CD14-positive monocyte (primary cell): ENCODE data around the gene MED28. TPM values are rescaled to one million over a fixed set of nuclear protein-coding genes. Genes with fewer than 3 reads are reported as not detected.

Experiments used
- DNase-seq, 3 donors: peaks; one replicate each; pipeline ENCODE4 v3.0.0-alpha.2; 2011 to 2022
- H2AFZ ChIP-seq: 2 replicates; pipeline ENCODE4 v1.6.0; 2012; ENCODE audit warnings: mild to moderate bottlenecking, low read depth, low read length, inconsistent platforms; ENCODE audit not compliant: insufficient read depth, poor library complexity, severe bottlenecking
- H3K27ac ChIP-seq, 2 donors: 1 replicate in 1 of 2; 2 replicates in 1 of 2; pipeline ENCODE4 v1.5.1; 2012 to 2013; ENCODE audit warnings: low read length in 2 of 2, control low read depth in 1 of 2, inconsistent platforms in 1 of 2, low read depth in 1 of 2, mild to moderate bottlenecking in 1 of 2
- H3K27me3 ChIP-seq, 2 donors: one replicate each; pipeline versions ENCODE4 v1.6.0 to v1.6.1; 2011 to 2013; ENCODE audit warnings: low read length in 2 of 2; ENCODE audit not compliant: control insufficient read depth in 2 of 2, insufficient read depth in 2 of 2
- H3K36me3 ChIP-seq, 2 donors: replicated peaks in 1 of 2; 1 replicate in 1 of 2; 2 replicates in 1 of 2; pipeline versions ENCODE4 v1.5.1 to v1.6.1; 2012 to 2013; ENCODE audit warnings: low read length in 2 of 2, control low read depth in 1 of 2, inconsistent platforms in 1 of 2, mild to moderate bottlenecking in 1 of 2; ENCODE audit not compliant: insufficient read depth in 2 of 2, control insufficient read depth in 1 of 2
- H3K4me1 ChIP-seq, 2 donors: 1 replicate in 1 of 2; 2 replicates in 1 of 2; pipeline versions ENCODE4 v1.5.1 to v1.6.1; 2012 to 2013; ENCODE audit warnings: low read length in 2 of 2, control low read depth in 1 of 2, inconsistent platforms in 1 of 2, mild to moderate bottlenecking in 1 of 2, moderate library complexity in 1 of 2; ENCODE audit not compliant: insufficient read depth in 2 of 2, control insufficient read depth in 1 of 2
- H3K4me2 ChIP-seq: replicated peaks from 2 replicates; pipeline ENCODE3; 2012; ENCODE audit warnings: low read length, moderate library complexity, mild to moderate bottlenecking; ENCODE audit not compliant: poor library complexity, severe bottlenecking; ENCODE audit errors: extremely low read depth
- H3K4me3 ChIP-seq, 3 experiments: fragments of 200-600 bp in 1 of 3; sonication (generic) in 1 of 3; replicated peaks in 1 of 3; 1 replicate in 2 of 3; 2 replicates in 1 of 3; pipeline ENCODE4 v1.5.1; 2011 to 2013; ENCODE audit warnings: low read length in 3 of 3, mild to moderate bottlenecking in 3 of 3, control low read depth in 2 of 3, low read depth in 2 of 3, inconsistent platforms in 1 of 3, moderate library complexity in 1 of 3
- H3K79me2 ChIP-seq: 2 replicates; pipeline ENCODE4 v1.6.0; 2012; ENCODE audit warnings: mild to moderate bottlenecking, control low read depth, inconsistent platforms, low read length, moderate library complexity; ENCODE audit not compliant: insufficient read depth
- H3K9ac ChIP-seq: 2 replicates; pipeline ENCODE4 v1.6.0; 2017; ENCODE audit warnings: low read length, mild to moderate bottlenecking; ENCODE audit not compliant: insufficient read depth, poor library complexity, severe bottlenecking
- H3K9me3 ChIP-seq, 2 donors: replicated peaks in 1 of 2; 1 replicate in 1 of 2; 2 replicates in 1 of 2; pipeline versions ENCODE4 v1.5.1 to v1.6.1; 2012 to 2013; ENCODE audit warnings: low read length in 2 of 2, control low read depth in 1 of 2; ENCODE audit not compliant: control insufficient read depth in 1 of 2, insufficient read depth in 1 of 2
- H4K20me1 ChIP-seq: 2 replicates; pipeline ENCODE4 v1.6.0; 2012; ENCODE audit warnings: mild to moderate bottlenecking, low read length, control low read depth, moderate library complexity; ENCODE audit not compliant: insufficient read depth
- H3K27ac Mint-ChIP-seq, 7 donors: one replicate each; pipeline ENCODE4 v1.8.0; 2020; ENCODE audit warnings: mild to moderate bottlenecking in 7 of 7, mixed read lengths in 7 of 7, moderate library complexity in 6 of 7, inconsistent platforms in 2 of 7
- H3K27me3 Mint-ChIP-seq, 3 donors: one replicate each; pipeline ENCODE4 v1.8.0; 2021 to 2022; ENCODE audit warnings: low read depth in 3 of 3, mild to moderate bottlenecking in 3 of 3, mixed read lengths in 3 of 3, moderate library complexity in 3 of 3, inconsistent platforms in 1 of 3
- H3K36me3 Mint-ChIP-seq, 2 donors: one replicate each; pipeline ENCODE4 v1.8.0; 2020; ENCODE audit warnings: mixed read lengths in 2 of 2, inconsistent platforms in 1 of 2, mild to moderate bottlenecking in 1 of 2
- H3K4me1 Mint-ChIP-seq: one replicate; pipeline ENCODE4 v1.8.0; 2020; ENCODE audit warnings: mild to moderate bottlenecking, mixed read lengths
- H3K4me3 Mint-ChIP-seq, 2 donors: one replicate each; pipeline ENCODE4 v1.8.0; 2020; ENCODE audit warnings: mild to moderate bottlenecking in 2 of 2, mixed read lengths in 2 of 2, moderate library complexity in 1 of 2
- H3K9me3 Mint-ChIP-seq, 7 donors: one replicate each; pipeline ENCODE4 v1.8.0; 2020 to 2022; ENCODE audit warnings: mixed read lengths in 7 of 7, mild to moderate bottlenecking in 6 of 7, moderate library complexity in 6 of 7, inconsistent platforms in 2 of 7
- CTCF ChIP-seq: fragments of 200-600 bp; IDR thresholded peaks from one replicate; pipeline ENCODE4 v1.8.0; 2022; ENCODE audit warnings: antibody characterized with exemption, mild to moderate bottlenecking
- WGBS: methylation state at CpG from one replicate; pipeline ENCODE4 v1.1.5; 2013; ENCODE audit warnings: missing lambda C conversion rate; ENCODE audit not compliant: insufficient coverage; 5-methylcytosine and 5-hydroxymethylcytosine counted together
- intact Hi-C, 2 donors: fragments of 100-400 bp; cut with micrococcal nuclease; formaldehyde crosslinking; loops; one replicate each; pipeline versions ENCODE4 v1.15.0 to v1.15.1; 2023
- polyA plus RNA-seq, 3 donors: library from polyadenylated mRNA; depleted of rRNA in 1 of 3; unstranded in 2 of 3; stranded (reverse) in 1 of 3; fragments of 300-500 nt in 2 of 3; fragments of >200 nt in 1 of 3; fragmentation: Illumina TruSeq in 2 of 3; gene quantifications; 1 replicate in 2 of 3; 2 replicates in 1 of 3; pipeline ENCODE4 v1.2.3, GENCODE V29; 2012 to 2021

Gene MED28
- polyA plus RNA-seq, 3 donors, result 8.6 to 46.4 (median 43.5) TPM

GRCh38 chr4:17597517-17597916, 16.9 kb upstream of the MED28 start:
- H2AFZ ChIP-seq, result no peak overlapping the region
- TF ChIP-seq CTCF, result no peak
- H3K79me2 ChIP-seq, result peaks cover 6% of the 10 kb centered on the region
- peaks cover 20 to 21% of the 10 kb centered on the region in 2 donors for H3K4me1 ChIP-seq
- DNase-seq, result no peak
- Mint-ChIP-seq H3K4me3 (no peak overlapping the region), H3K4me1 (peaks cover 21% of the 10 kb centered on the region), H3K27me3 (no peaks in the 10 kb centered on the region), H3K9me3 (no peaks in the 10 kb centered on the region), H3K36me3 (peaks cover 82 to 84% of the 10 kb centered on the region in 2 donors), H3K27ac (no peak overlapping the region)
- no peaks in the 10 kb centered on the region for H3K9me3 ChIP-seq
- peak overlapping the region in 1 of 2 donors; percentile 7 for H3K27ac ChIP-seq
- WGBS, result no CpG with 5 or more reads among the region's 7 CpGs
- no peak overlapping the region for H3K4me3 ChIP-seq
- peaks cover 83% of the 10 kb centered on the region for H4K20me1 ChIP-seq
- no peaks in the 10 kb centered on the region for H3K27me3 ChIP-seq
- H3K36me3 ChIP-seq, result peaks cover 76 to 97% of the 10 kb centered on the region in 2 donors
- H3K9ac ChIP-seq, result no peak overlapping the region
- intact Hi-C loops, result no loop called here
- no peak overlapping the region for H3K4me2 ChIP-seq

DNA sequence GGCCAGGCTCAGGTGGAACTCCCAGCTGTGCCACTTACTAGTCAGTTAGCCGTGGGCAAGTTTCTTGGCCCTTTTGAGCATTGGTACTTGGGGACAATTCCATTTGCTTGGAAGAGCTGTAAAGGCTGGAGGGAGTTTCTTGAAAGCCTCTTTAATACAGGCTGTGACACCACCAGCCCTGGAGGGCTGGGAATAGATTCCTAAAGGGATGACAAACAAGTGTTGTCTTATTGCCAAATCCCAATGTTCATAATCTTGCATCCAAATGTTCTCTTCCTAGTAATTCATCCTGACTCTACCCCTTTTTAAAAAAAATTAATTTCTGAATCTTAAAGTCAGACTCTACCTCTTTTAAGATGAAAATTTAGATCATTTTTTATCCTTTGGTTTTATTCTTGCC, 14.6 kb upstream of the MED28 start:
- Histone ChIP-seq H3K4me2 (no peak overlapping the region), H3K4me3 (no peak overlapping the region), H3K9me3 (no peaks in the 10 kb centered on the region), H3K27me3 (no peaks in the 10 kb centered on the region), H3K27ac (no peak overlapping the region), H3K9ac (no peak overlapping the region), H2AFZ (no peak overlapping the region), H4K20me1 (peaks cover 65% of the 10 kb centered on the region), H3K79me2 (peaks cover 6% of the 10 kb centered on the region), H3K4me1 (peaks cover 23 to 25% of the 10 kb centered on the region in 2 donors), H3K36me3 (peaks cover 62 to 86% of the 10 kb centered on the region in 2 donors)
- TF ChIP-seq CTCF, result no peak
- no peak for DNase-seq
- Mint-ChIP-seq H3K27me3 (no peaks in the 10 kb centered on the region), H3K9me3 (no peaks in the 10 kb centered on the region), H3K36me3 (peaks cover 68 to 76% of the 10 kb centered on the region in 2 donors), H3K4me1 (peaks cover 26% of the 10 kb centered on the region), H3K4me3 (no peak overlapping the region), H3K27ac (peak overlapping the region in 2 of 7 donors; percentile 32 to 75)
- intact Hi-C loops, result no loop called here
- WGBS, result 100% methylated on average over 1 of the region's 1 CpG
